NCI-H2196 treated with DMSO at 0.1 percent for 48 hours (cell line): ENCODE data around the gene PDZK1.
"Not testable (repeated sequence)": the region's sequence is repeated elsewhere in the genome, so short reads cannot be mapped to it uniquely, and the experiment has no call there.

ENCODE experiments used
- DNase-seq: peaks from one replicate; lab custom pipeline; 2025; ENCODE audit not compliant: unreplicated experiment; lab: John Stamatoyannopoulos, UW

The PDZK1 gene

GRCh38 chr1:145707183-145707867, at the start of gene PDZK1:
Gene PDZK1, minus strand, starts transcription at chr1:145707368. Its CDS starts 19,347 bp downstream, at chr1:145688021.
- no peak for DNase-seq

DNA sequence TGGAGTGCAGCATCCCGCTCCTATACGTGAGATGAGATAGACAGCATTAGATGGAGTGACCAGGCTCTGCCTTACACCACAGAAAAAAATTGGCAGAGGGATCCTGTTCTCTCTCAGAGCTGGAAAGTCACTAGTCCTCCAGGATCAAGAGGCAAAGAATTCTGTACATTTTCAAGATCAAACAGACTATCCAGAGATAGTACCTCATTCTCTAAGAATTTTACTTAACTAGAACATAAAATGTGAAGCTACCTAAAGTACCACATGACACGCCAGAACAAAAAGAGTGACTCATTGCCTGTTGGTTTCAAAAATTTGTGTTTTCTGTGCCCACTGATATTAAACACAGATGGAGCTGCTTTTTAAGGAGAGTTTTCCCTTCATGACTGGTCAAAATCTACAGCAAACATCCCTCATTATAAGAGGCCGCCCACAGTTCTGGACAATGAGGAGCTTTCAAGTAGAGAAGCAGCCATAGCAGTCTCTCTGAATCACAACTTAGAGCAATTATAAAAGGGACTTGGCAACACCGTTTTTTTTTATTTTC, 44.4 kb upstream of the PDZK1 start:
- DNase-seq: no peak

- no peak for DNase-seq
Measured at GRCh38 chr1:145750426-145750825, 43.3 kb upstream of the PDZK1 start.

GRCh38 chr1:145747398-145748247, 40.5 kb upstream of the PDZK1 start:
- no peak for DNase-seq

DNA sequence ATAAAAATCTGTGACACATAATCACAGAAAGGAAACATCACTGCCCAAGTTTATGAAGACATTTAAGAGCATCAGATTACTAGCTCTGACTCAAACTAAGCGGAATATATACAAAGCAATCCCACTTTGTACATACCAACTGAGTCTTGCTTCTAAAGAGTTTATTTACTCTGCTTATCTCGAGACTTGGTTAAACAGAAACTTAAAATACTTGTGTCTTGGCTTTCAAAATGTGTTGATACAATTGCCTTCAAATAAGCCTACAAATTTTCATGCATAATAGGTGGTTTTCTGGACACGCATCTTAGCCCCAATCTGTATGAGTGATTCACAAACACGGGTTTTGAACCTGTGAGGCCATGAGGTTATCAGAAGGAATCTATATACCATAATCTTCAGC, 33.1 kb upstream of the PDZK1 start:
- DNase-seq: no peak

- no peak for DNase-seq
Measured at GRCh38 chr1:145736191-145736590, 29.0 kb upstream of the PDZK1 start.

DNA sequence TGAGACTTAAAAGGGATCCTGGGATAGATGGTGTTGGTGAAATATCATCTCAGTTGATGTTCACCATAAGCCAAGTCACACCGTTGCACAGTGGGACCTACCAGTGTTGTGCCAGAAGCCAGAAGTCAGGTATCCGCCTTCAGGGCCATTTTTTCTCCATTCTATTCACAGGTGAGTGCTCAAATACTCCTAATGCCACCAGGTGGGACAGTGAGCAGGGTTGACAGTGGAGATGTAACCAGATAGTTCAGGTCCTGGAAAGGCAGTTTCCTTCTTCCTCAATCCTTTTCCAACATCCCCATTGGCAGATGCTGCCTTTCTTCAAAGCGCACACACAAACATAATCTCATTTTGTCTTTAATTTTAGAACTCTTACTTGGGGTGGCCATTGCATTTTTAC, 23.7 kb upstream of the PDZK1 start:
- DNase-seq: peak; percentile 10

DNA sequence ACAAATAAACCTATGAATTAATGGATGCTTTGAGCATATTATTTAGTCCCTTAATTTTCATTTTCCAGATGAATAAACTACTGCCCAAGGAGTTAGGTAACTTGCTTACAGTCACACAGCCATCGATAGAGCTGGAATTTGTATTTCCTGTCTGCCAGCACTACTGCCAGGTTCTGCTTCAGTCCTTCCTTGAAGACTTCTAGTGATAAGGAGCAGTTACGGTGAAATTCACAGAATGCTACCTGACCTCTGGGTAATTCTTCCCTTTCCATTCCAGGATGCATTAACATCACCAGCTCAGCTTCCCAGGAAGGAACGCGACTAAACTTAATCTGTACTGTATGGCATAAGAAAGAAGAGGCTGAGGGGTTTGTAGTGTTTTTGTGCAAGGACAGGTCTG, 23.3 kb upstream of the PDZK1 start:
- no peak for DNase-seq

GRCh38 chr1:145729666-145730436, 22.7 kb upstream of the PDZK1 start:
- no peak for DNase-seq

GRCh38 chr1:145729196-145729595, 22.0 kb upstream of the PDZK1 start:
- no peak for DNase-seq

- not testable (repeated sequence) for DNase-seq
Measured at GRCh38 chr1:145726193-145726592, 19.0 kb upstream of the PDZK1 start.

- DNase-seq: peak; percentile 64
Measured at GRCh38 chr1:145720878-145721671, 13.9 kb upstream of the PDZK1 start.

DNA sequence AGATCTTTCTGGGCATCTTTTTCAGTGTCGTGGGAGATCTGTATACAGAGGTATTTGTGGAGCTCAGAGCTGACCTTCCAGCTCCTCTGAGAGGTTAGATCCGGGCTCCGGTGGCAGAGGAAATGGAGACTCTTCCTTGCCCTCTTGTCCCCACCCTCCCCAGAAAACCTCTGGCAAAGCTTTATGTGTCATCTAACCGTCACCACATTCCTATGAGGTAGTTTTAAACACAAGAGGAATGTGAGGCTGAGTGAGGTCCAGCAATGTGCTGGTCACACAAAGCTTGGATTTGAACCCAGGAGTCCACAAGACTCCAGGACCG, 13.3 kb upstream of the PDZK1 start:
- DNase-seq: no peak

GRCh38 chr1:145719230-145720079, 12.3 kb upstream of the PDZK1 start, which contains the start of gene CD160:
Gene CD160, plus strand, starts transcription at chr1:145719499. Its CDS starts 8,829 bp downstream, at chr1:145728328.
- no peak for DNase-seq

DNA sequence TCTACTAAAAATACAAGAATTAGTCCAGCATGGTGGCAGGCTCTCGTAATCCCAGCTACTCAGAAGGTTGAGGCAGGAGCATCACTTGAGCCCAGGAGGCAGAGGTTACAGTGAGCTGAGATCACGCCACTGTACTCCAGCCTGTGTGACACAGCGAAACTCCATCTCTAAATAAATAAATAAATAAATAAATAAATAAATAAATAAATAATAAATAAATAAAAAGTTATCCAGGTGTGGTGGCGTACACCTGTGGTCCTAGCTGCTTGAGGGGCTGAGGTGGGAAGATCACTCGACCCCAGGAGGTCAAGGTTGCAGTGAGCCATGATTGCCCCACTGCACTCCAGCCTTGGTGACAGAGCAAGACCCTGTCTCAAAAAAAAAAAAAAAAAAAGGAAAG, 11.3 kb upstream of the PDZK1 start:
- not testable (repeated sequence) for DNase-seq

GRCh38 chr1:145717833-145718232, 10.7 kb upstream of the PDZK1 start:
- no peak for DNase-seq

GRCh38 chr1:145716641-145717345, 9.6 kb upstream of the PDZK1 start:
- DNase-seq: no peak

DNA sequence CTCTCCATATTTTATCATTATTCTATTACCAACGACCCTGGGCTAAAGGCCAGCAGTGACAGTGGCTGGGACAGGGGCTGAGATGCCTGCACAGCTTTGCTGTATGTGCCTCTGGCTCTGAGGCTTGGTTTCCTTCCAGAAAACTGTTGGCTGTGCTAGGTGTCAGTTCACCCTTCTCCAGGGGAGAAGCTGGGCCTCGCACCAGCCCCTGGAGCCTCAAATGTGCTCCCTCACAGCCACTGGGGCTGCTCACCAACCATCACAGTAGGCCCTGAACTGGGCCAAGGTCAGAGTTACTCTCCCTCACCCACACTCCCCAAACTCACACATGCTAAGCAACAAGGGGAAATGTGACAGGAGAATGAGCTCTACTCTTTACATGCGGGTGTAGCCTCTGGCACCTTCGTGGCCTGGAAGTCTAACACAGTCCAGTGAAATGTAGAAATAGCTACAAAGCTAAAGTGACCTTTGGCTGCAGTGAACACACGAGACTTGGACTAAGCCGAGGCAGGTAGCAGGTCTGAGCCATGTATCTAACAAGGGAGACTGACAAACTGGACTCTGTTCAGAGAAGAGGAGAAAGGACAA, 7.5 kb upstream of the PDZK1 start:
- DNase-seq: no peak

DNA sequence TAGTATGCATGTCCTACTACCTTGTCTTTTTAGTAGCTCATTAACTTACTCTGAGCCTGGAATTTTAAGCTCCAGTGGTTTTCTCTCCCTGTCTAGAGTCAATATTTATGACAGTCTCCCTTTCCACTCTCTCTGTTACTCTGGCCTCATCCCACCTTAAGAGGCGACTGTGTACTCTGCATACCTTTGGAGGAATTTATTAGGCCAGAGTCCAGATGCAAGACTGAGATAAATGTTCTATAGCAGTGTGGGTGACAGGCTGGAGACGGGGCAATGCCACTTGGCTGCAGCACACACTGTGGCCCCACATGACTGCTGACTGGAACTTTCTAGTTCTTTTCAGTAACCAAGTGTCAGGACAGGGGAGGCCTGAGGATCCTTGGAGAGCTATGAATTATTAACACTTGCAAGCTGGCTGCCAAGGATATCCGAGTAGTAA, 4.1 kb upstream of the PDZK1 start:
- DNase-seq: no peak
